IMR-90 (cell line): ENCODE measurements around the gene BTBD2. TPM values are rescaled to one million over a fixed set of nuclear protein-coding genes. Genes with fewer than 3 reads are reported as not detected.

ENCODE experiments used
- ATAC-seq: fragments of 200-7000 bp; cut with Tn5 transposase; 2 replicates; pipeline ENCODE4 v1.9.1; 2020; ENCODE audit warnings: low read depth, mild to moderate bottlenecking, moderate library complexity
- BruUV-seq: library from RNA; stranded (reverse); fragments of 400-500 nt; replicated peaks from 2 replicates; lab custom pipeline; 2021; lab: Mats Ljungman, UMichigan
- CTCF ChIA-PET: fragments of 300-600 bp; formaldehyde crosslinking; extraction: SDS; loops from one replicate; lab custom pipeline; 2021; ENCODE audit warnings: antibody characterized with exemption; lab: Yijun Ruan, JAX
- POLR2A ChIA-PET: fragments of 300-600 bp; sonication (Branson Sonifier 250); formaldehyde crosslinking; loops from one replicate; lab custom pipeline; 2022; ENCODE audit warnings: antibody characterized with exemption; ENCODE audit not compliant: unreplicated experiment; lab: Charles Lee
- DNase-seq: peaks from one replicate; pipeline ENCODE4 v3.0.0; 2013
- H2AFZ ChIP-seq: replicated peaks from 2 replicates; pipeline ENCODE3; 2013; ENCODE audit warnings: low read length, mild to moderate bottlenecking; ENCODE audit not compliant: poor library complexity
- H2AK5ac ChIP-seq: 2 replicates; pipeline ENCODE4 v1.6.1; 2013; ENCODE audit warnings: low read depth, low read length, inconsistent platforms
- H2AK9ac ChIP-seq: replicated peaks from 2 replicates; pipeline ENCODE3; 2013; ENCODE audit warnings: mild to moderate bottlenecking, low read depth, low read length, moderate library complexity; ENCODE audit not compliant: poor library complexity
- H2BK120ac ChIP-seq: 2 replicates; pipeline ENCODE4 v1.6.1; 2013; ENCODE audit warnings: low read depth, low read length, inconsistent platforms
- H2BK15ac ChIP-seq: 3 replicates; pipeline ENCODE4 v1.6.1; 2013; ENCODE audit warnings: low read depth, low read length, inconsistent platforms
- H2BK20ac ChIP-seq: 2 replicates; pipeline ENCODE4 v1.6.1; 2013; ENCODE audit warnings: low read depth, mild to moderate bottlenecking, inconsistent platforms, low read length, moderate library complexity
- H2BK5ac ChIP-seq: 2 replicates; pipeline ENCODE4 v1.6.1; 2013; ENCODE audit warnings: mild to moderate bottlenecking, low read depth, low read length, inconsistent platforms; ENCODE audit not compliant: poor library complexity, severe bottlenecking
- H3K14ac ChIP-seq: replicated peaks from 2 replicates; pipeline ENCODE4 v1.6.1; 2013; ENCODE audit warnings: low read depth, low read length, inconsistent platforms
- H3K18ac ChIP-seq: 2 replicates; pipeline ENCODE4 v1.6.1; 2013; ENCODE audit warnings: low read depth, low read length, control low read depth
- H3K23ac ChIP-seq: 2 replicates; pipeline ENCODE4 v1.6.1; 2013; ENCODE audit warnings: low read depth, low read length, inconsistent platforms
- H3K27ac ChIP-seq: 2 replicates; pipeline ENCODE4 v1.5.1; 2013; ENCODE audit warnings: mild to moderate bottlenecking, control low read depth, low read length; ENCODE audit not compliant: insufficient read depth
- H3K27me3 ChIP-seq: 2 replicates; pipeline ENCODE4 v1.6.1; 2013; ENCODE audit warnings: low read length; ENCODE audit not compliant: control insufficient read depth, insufficient read depth
- H3K36me3 ChIP-seq: 2 replicates; pipeline ENCODE4 v1.6.1; 2013; ENCODE audit warnings: low read length, mixed read lengths; ENCODE audit not compliant: control insufficient read depth, insufficient read depth
- H3K4ac ChIP-seq: 2 replicates; pipeline ENCODE4 v1.6.1; 2013; ENCODE audit warnings: low read depth, low read length, inconsistent platforms
- H3K4me1 ChIP-seq: 2 replicates; pipeline ENCODE4 v1.6.1; 2013; ENCODE audit warnings: low read length, mixed read lengths; ENCODE audit not compliant: control insufficient read depth, insufficient read depth
- H3K4me2 ChIP-seq: 2 replicates; pipeline ENCODE4 v1.6.1; 2013; ENCODE audit warnings: low read depth, mild to moderate bottlenecking, control low read depth, low read length, moderate library complexity
- H3K4me3 ChIP-seq: 2 replicates; pipeline ENCODE4 v1.5.1; 2013; ENCODE audit warnings: low read depth, mild to moderate bottlenecking, control low read depth, low read length, moderate library complexity; ENCODE audit not compliant: insufficient read depth
- H3K56ac ChIP-seq: 2 replicates; pipeline ENCODE4 v1.6.1; 2013; ENCODE audit warnings: low read length, inconsistent platforms; ENCODE audit not compliant: insufficient read depth; ENCODE audit errors: extremely low read depth
- H3K79me1 ChIP-seq, 2 experiments: 2 replicates each; pipeline ENCODE4 v1.6.1; 2013; ENCODE audit warnings: low read length in 2 of 2, inconsistent platforms in 1 of 2, low read depth in 1 of 2
- H3K9ac ChIP-seq: 2 replicates; pipeline ENCODE4 v1.6.1; 2013; ENCODE audit warnings: low read depth, low read length, control low read depth
- H3K9me1 ChIP-seq: 2 replicates; pipeline ENCODE4 v1.6.1; 2013; ENCODE audit warnings: low read length, inconsistent platforms; ENCODE audit not compliant: insufficient read depth
- H3K9me3 ChIP-seq: 2 replicates; pipeline ENCODE4 v1.6.1; 2013; ENCODE audit warnings: low read length; ENCODE audit not compliant: control insufficient read depth, insufficient read depth
- H4K20me1 ChIP-seq: 2 replicates; pipeline ENCODE4 v1.6.1; 2013; ENCODE audit warnings: low read length, inconsistent platforms; ENCODE audit not compliant: insufficient read depth
- H4K5ac ChIP-seq: 2 replicates; pipeline ENCODE4 v1.6.1; 2013; ENCODE audit warnings: mild to moderate bottlenecking, low read depth, low read length, control low read depth
- H4K8ac ChIP-seq, 2 experiments: 2 replicates each; pipeline ENCODE4 v1.6.1; 2013; ENCODE audit warnings: low read depth in 2 of 2, low read length in 2 of 2, control low read depth in 1 of 2, inconsistent platforms in 1 of 2
- H4K91ac ChIP-seq: 2 replicates; pipeline ENCODE4 v1.6.1; 2013; ENCODE audit warnings: low read depth, low read length, inconsistent platforms; ENCODE audit not compliant: insufficient read depth
- NFE2L2 ChIP-seq: fragments of 150-350 bp; IDR thresholded peaks from 2 replicates; pipeline ENCODE4 v1.6.1; 2016; ENCODE audit warnings: low read depth, mild to moderate bottlenecking, low read length
- RCOR1 ChIP-seq: IDR thresholded peaks from 2 replicates; pipeline ENCODE4 v1.6.1; 2012; ENCODE audit warnings: mild to moderate bottlenecking, low read length, improper control_type of control experiment; ENCODE audit not compliant: insufficient replicate concordance
- RFX5 ChIP-seq: IDR thresholded peaks from 2 replicates; pipeline ENCODE4 v1.8.0; 2012; ENCODE audit warnings: low read depth, mild to moderate bottlenecking, low read length, moderate library complexity
- WGBS, 2 experiments: methylation state at CpG; one replicate each; pipeline versions ENCODE4 v1.1.5 to v1.1.7; 2013; ENCODE audit warnings: missing lambda C conversion rate in 2 of 2; ENCODE audit not compliant: insufficient read length in 1 of 2; ENCODE audit errors: extremely low coverage in 2 of 2; 5-methylcytosine and 5-hydroxymethylcytosine counted together
- dilution Hi-C: fragments of 300-500 bp; cut with HindIII; formaldehyde crosslinking; loops from one replicate; pipeline ENCODE4 v1.14.3; 2018; ENCODE audit warnings: low sequenced_read_pairs; ENCODE audit not compliant: unreplicated experiment
- in situ Hi-C: fragments of 300-500 bp; cut with MboI; formaldehyde crosslinking; loops from 3 replicates; pipeline ENCODE4 v1.14.3; 2019; ENCODE audit warnings: low sequenced_read_pairs, inconsistent platforms, mixed read lengths
- intact Hi-C: fragments of 100-400 bp; cut with micrococcal nuclease; formaldehyde crosslinking; loops from 2 replicates; pipeline ENCODE4 v1.10.0; 2022
- polyA plus RNA-seq, 3 experiments: library from polyadenylated mRNA; depleted of rRNA; stranded (reverse); fragments of >200 nt; gene quantifications; 2 replicates each; pipeline ENCODE4 v1.2.3, GENCODE V29; 2012; ENCODE audit warnings: low replicate concordance in 1 of 3
- total RNA-seq: library from RNA; depleted of rRNA; stranded (reverse); fragments of >200 nt; gene quantifications from 2 replicates; pipeline ENCODE4 v1.2.3, GENCODE V29; 2012

BTBD2 gene
- total and polyA plus RNA-seq, 2 of the 4 experiments (the other 2 are of a cell fraction): 24.4 to 65.7 TPM

GRCh38 chr19:2038284-2039088 is 23.0 kb upstream of the BTBD2 start:
- no peak overlapping the region for H3K4ac ChIP-seq
- H3K9ac ChIP-seq: no peak overlapping the region
- peaks cover 5 to 13% of the 10 kb centered on the region in 2 experiments; a peak in 2 of 4 replicates for H3K79me1 ChIP-seq
- 0 out of 2 replicates have a peak, but pooled peaks cover 4% of the 10 kb centered on the region for H3K9me1 ChIP-seq
- H2BK5ac ChIP-seq: no peak overlapping the region
- H4K8ac ChIP-seq: no peak overlapping the region
- no peak overlapping the region for H2AFZ ChIP-seq
- no peaks in the 10 kb centered on the region for H3K27me3 ChIP-seq
- CTCF ChIA-PET: no interaction called here
- H3K4me2 ChIP-seq: no peak overlapping the region
- H3K4me3 ChIP-seq: no peak overlapping the region
- intact Hi-C loops (no loop called here), dilution Hi-C loops (no loop called here), in situ Hi-C loops (no loop called here)
- H2AK9ac ChIP-seq: no peak overlapping the region
- no peak overlapping the region for H2BK120ac ChIP-seq
- no TSS peak for BruUV-seq
- H3K9me3 ChIP-seq: peaks cover 7% of the 10 kb centered on the region
- no peak for TF ChIP-seq RFX5
- no peak for TF ChIP-seq RCOR1
- TF ChIP-seq NFE2L2: no peak
- H4K5ac ChIP-seq: no peak overlapping the region
- H2BK20ac ChIP-seq: no peak overlapping the region
- POLR2A ChIA-PET: no interaction called here
- ATAC-seq: no peak
- no peak overlapping the region for H2BK15ac ChIP-seq
- H4K20me1 ChIP-seq: peaks cover 3% of the 10 kb centered on the region
- no peak overlapping the region for H3K18ac ChIP-seq
- no peak overlapping the region for H3K27ac ChIP-seq
- WGBS, 2 experiments: 87% methylated on average over 22 of the region's 44 CpGs; no CpG with 5 or more reads in 1 of the 2 experiments
- H3K23ac ChIP-seq: no peak overlapping the region
- no peak overlapping the region for H3K56ac ChIP-seq
- H3K36me3 ChIP-seq: peaks cover 38% of the 10 kb centered on the region
- no peak for DNase-seq
- no peak overlapping the region for H3K14ac ChIP-seq
- no peak overlapping the region for H2AK5ac ChIP-seq
- peaks cover 14% of the 10 kb centered on the region for H3K4me1 ChIP-seq
- H4K91ac ChIP-seq: no peak overlapping the region
